ENCODE measurements around the gene UGGT1.

UGGT1 gene

GRCh38 chr2:128092656-128093055, 1.7 kb downstream of the UGGT1 start:
- H3K4me3 ChIP-seq (ENCODE audit: low read length) = peak overlapping the region; percentile 84
- no peaks in the 10 kb centered on the region for H3K9me3 ChIP-seq (ENCODE audit: control insufficient read depth, insufficient read depth, low read length)
- peaks cover 49% of the 10 kb centered on the region for H3K36me3 ChIP-seq (ENCODE audit: control insufficient read depth, low read length)
- H3K4me1 ChIP-seq (ENCODE audit: control insufficient read depth, low read length) = peaks cover 45% of the 10 kb centered on the region
- peak overlapping the region; percentile 86 for H3K4me2 ChIP-seq (ENCODE audit: low read length)
- H3K79me2 ChIP-seq (ENCODE audit: control insufficient read depth, low read length) = peaks cover 69% of the 10 kb centered on the region
- no peak overlapping the region for H3K27ac ChIP-seq (ENCODE audit: low read depth, low read length)
- H3K27me3 ChIP-seq (ENCODE audit: control insufficient read depth, low read length) = no peaks in the 10 kb centered on the region
- H3F3A ChIP-seq (ENCODE audit: control insufficient read depth, insufficient read depth) = peaks cover 14% of the 10 kb centered on the region
- H3K9me2 ChIP-seq (replicated peaks; ENCODE audit: control insufficient read depth, low read length) = no peaks in the 10 kb centered on the region
- TF ChIP-seq EZH2phosphoT487 (IDR thresholded peaks at IDR 0.05; ENCODE audit: borderline replicate concordance, low read length) = no peak
- no peak for TF ChIP-seq CTCF (IDR thresholded peaks at IDR 0.05; ENCODE audit: low read depth, low read length, poor library complexity, severe bottlenecking)
- 0 out of 2 replicates have a peak, but pooled peaks cover 8% of the 10 kb centered on the region for H4K20me1 ChIP-seq (ENCODE audit: control insufficient read depth, insufficient read depth, low read depth, low read length)

GRCh38 chr2:128093762-128094161, 2.8 kb downstream of the UGGT1 start:
- TF ChIP-seq EZH2phosphoT487 (IDR thresholded peaks at IDR 0.05; ENCODE audit: borderline replicate concordance, low read length) (no peak), CTCF (IDR thresholded peaks at IDR 0.05; ENCODE audit: low read depth, low read length, poor library complexity, severe bottlenecking) (no peak)
- peak overlapping the region; percentile 86; the same call in 1 of the 2 replicates for H3K4me2 ChIP-seq (ENCODE audit: low read length)

GRCh38 chr2:128095201-128095600, 4.2 kb downstream of the UGGT1 start:
- peak overlapping the region; percentile 39 for H3K4me2 ChIP-seq (ENCODE audit: low read length)
- H3K27ac ChIP-seq (ENCODE audit: low read depth, low read length) = no peak overlapping the region
- no peaks in the 10 kb centered on the region for H3K9me2 ChIP-seq (replicated peaks; ENCODE audit: control insufficient read depth, low read length)
- no peak for TF ChIP-seq CTCF (IDR thresholded peaks at IDR 0.05; ENCODE audit: low read depth, low read length, poor library complexity, severe bottlenecking)
- no peak for TF ChIP-seq EZH2phosphoT487 (IDR thresholded peaks at IDR 0.05; ENCODE audit: borderline replicate concordance, low read length)
- H3F3A ChIP-seq (ENCODE audit: control insufficient read depth, insufficient read depth) = no peaks in the 10 kb centered on the region
- H4K20me1 ChIP-seq (ENCODE audit: control insufficient read depth, insufficient read depth, low read depth, low read length) = 0 out of 2 replicates have a peak, but pooled peaks cover 8% of the 10 kb centered on the region
- H3K9me3 ChIP-seq (ENCODE audit: control insufficient read depth, insufficient read depth, low read length) = no peaks in the 10 kb centered on the region
- H3K4me3 ChIP-seq (ENCODE audit: low read length) = peak overlapping the region; percentile 15; the same call in 1 of the 2 replicates
- no peaks in the 10 kb centered on the region for H3K27me3 ChIP-seq (ENCODE audit: control insufficient read depth, low read length)
- H3K79me2 ChIP-seq (ENCODE audit: control insufficient read depth, low read length) = peaks cover 91% of the 10 kb centered on the region
- H3K4me1 ChIP-seq (ENCODE audit: control insufficient read depth, low read length) = peaks cover 33% of the 10 kb centered on the region
- H3K36me3 ChIP-seq (ENCODE audit: control insufficient read depth, low read length) = peaks cover 71% of the 10 kb centered on the region

More at GRCh38 chr2:128093762-128094161, 2.8 kb downstream of the UGGT1 start:
- H3K79me2 ChIP-seq (ENCODE audit: control insufficient read depth, low read length) = peaks cover 80% of the 10 kb centered on the region
- H3K4me3 ChIP-seq (ENCODE audit: low read length) = no peak overlapping the region
- 0 out of 2 replicates have a peak, but pooled peaks cover 8% of the 10 kb centered on the region for H4K20me1 ChIP-seq (ENCODE audit: control insufficient read depth, insufficient read depth, low read depth, low read length)
- no peaks in the 10 kb centered on the region for H3K27me3 ChIP-seq (ENCODE audit: control insufficient read depth, low read length)
- H3K9me2 ChIP-seq (replicated peaks; ENCODE audit: control insufficient read depth, low read length) = no peaks in the 10 kb centered on the region
- H3K4me1 ChIP-seq (ENCODE audit: control insufficient read depth, low read length) = peaks cover 45% of the 10 kb centered on the region
- H3K9me3 ChIP-seq (ENCODE audit: control insufficient read depth, insufficient read depth, low read length) = no peaks in the 10 kb centered on the region
- no peak overlapping the region for H3K27ac ChIP-seq (ENCODE audit: low read depth, low read length)
- H3F3A ChIP-seq (ENCODE audit: control insufficient read depth, insufficient read depth) = peaks cover 8% of the 10 kb centered on the region
- peaks cover 60% of the 10 kb centered on the region for H3K36me3 ChIP-seq (ENCODE audit: control insufficient read depth, low read length)

Data from DOHH2 (cell line).